IMR-90 (cell line): ENCODE results near the gene TENM4. TPM values are rescaled to one million over a fixed set of nuclear protein-coding genes. Genes with fewer than 3 reads are reported as not detected.

Experiments
- ATAC-seq: fragments of 200-7000 bp; cut with Tn5 transposase; 2 replicates; pipeline ENCODE4 v1.9.1; 2020; ENCODE audit warnings: low read depth, mild to moderate bottlenecking, moderate library complexity
- BruUV-seq: library from RNA; stranded (reverse); fragments of 400-500 nt; replicated peaks from 2 replicates; lab custom pipeline; 2021; lab: Mats Ljungman, UMichigan
- CTCF ChIA-PET: fragments of 300-600 bp; formaldehyde crosslinking; extraction: SDS; loops from one replicate; lab custom pipeline; 2021; ENCODE audit warnings: antibody characterized with exemption; lab: Yijun Ruan, JAX
- POLR2A ChIA-PET: fragments of 300-600 bp; sonication (Branson Sonifier 250); formaldehyde crosslinking; loops from one replicate; lab custom pipeline; 2022; ENCODE audit warnings: antibody characterized with exemption; ENCODE audit not compliant: unreplicated experiment; lab: Charles Lee
- DNase-seq: peaks from one replicate; pipeline ENCODE4 v3.0.0; 2013
- H2AFZ ChIP-seq: replicated peaks from 2 replicates; pipeline ENCODE3; 2013; ENCODE audit warnings: low read length, mild to moderate bottlenecking; ENCODE audit not compliant: poor library complexity
- H2AK5ac ChIP-seq: 2 replicates; pipeline ENCODE4 v1.6.1; 2013; ENCODE audit warnings: low read depth, low read length, inconsistent platforms
- H2AK9ac ChIP-seq: replicated peaks from 2 replicates; pipeline ENCODE3; 2013; ENCODE audit warnings: mild to moderate bottlenecking, low read depth, low read length, moderate library complexity; ENCODE audit not compliant: poor library complexity
- H2BK120ac ChIP-seq: 2 replicates; pipeline ENCODE4 v1.6.1; 2013; ENCODE audit warnings: low read depth, low read length, inconsistent platforms
- H2BK15ac ChIP-seq: 3 replicates; pipeline ENCODE4 v1.6.1; 2013; ENCODE audit warnings: low read depth, low read length, inconsistent platforms
- H2BK20ac ChIP-seq: 2 replicates; pipeline ENCODE4 v1.6.1; 2013; ENCODE audit warnings: low read depth, mild to moderate bottlenecking, inconsistent platforms, low read length, moderate library complexity
- H2BK5ac ChIP-seq: 2 replicates; pipeline ENCODE4 v1.6.1; 2013; ENCODE audit warnings: mild to moderate bottlenecking, low read depth, low read length, inconsistent platforms; ENCODE audit not compliant: poor library complexity, severe bottlenecking
- H3K14ac ChIP-seq: replicated peaks from 2 replicates; pipeline ENCODE4 v1.6.1; 2013; ENCODE audit warnings: low read depth, low read length, inconsistent platforms
- H3K18ac ChIP-seq: 2 replicates; pipeline ENCODE4 v1.6.1; 2013; ENCODE audit warnings: low read depth, low read length, control low read depth
- H3K23ac ChIP-seq: 2 replicates; pipeline ENCODE4 v1.6.1; 2013; ENCODE audit warnings: low read depth, low read length, inconsistent platforms
- H3K27ac ChIP-seq: 2 replicates; pipeline ENCODE4 v1.5.1; 2013; ENCODE audit warnings: mild to moderate bottlenecking, control low read depth, low read length; ENCODE audit not compliant: insufficient read depth
- H3K27me3 ChIP-seq: 2 replicates; pipeline ENCODE4 v1.6.1; 2013; ENCODE audit warnings: low read length; ENCODE audit not compliant: control insufficient read depth, insufficient read depth
- H3K36me3 ChIP-seq: 2 replicates; pipeline ENCODE4 v1.6.1; 2013; ENCODE audit warnings: low read length, mixed read lengths; ENCODE audit not compliant: control insufficient read depth, insufficient read depth
- H3K4ac ChIP-seq: 2 replicates; pipeline ENCODE4 v1.6.1; 2013; ENCODE audit warnings: low read depth, low read length, inconsistent platforms
- H3K4me1 ChIP-seq: 2 replicates; pipeline ENCODE4 v1.6.1; 2013; ENCODE audit warnings: low read length, mixed read lengths; ENCODE audit not compliant: control insufficient read depth, insufficient read depth
- H3K4me2 ChIP-seq: 2 replicates; pipeline ENCODE4 v1.6.1; 2013; ENCODE audit warnings: low read depth, mild to moderate bottlenecking, control low read depth, low read length, moderate library complexity
- H3K4me3 ChIP-seq: 2 replicates; pipeline ENCODE4 v1.5.1; 2013; ENCODE audit warnings: low read depth, mild to moderate bottlenecking, control low read depth, low read length, moderate library complexity; ENCODE audit not compliant: insufficient read depth
- H3K56ac ChIP-seq: 2 replicates; pipeline ENCODE4 v1.6.1; 2013; ENCODE audit warnings: low read length, inconsistent platforms; ENCODE audit not compliant: insufficient read depth; ENCODE audit errors: extremely low read depth
- H3K79me1 ChIP-seq, 2 experiments: 2 replicates each; pipeline ENCODE4 v1.6.1; 2013; ENCODE audit warnings: low read length in 2 of 2, inconsistent platforms in 1 of 2, low read depth in 1 of 2
- H3K9ac ChIP-seq: 2 replicates; pipeline ENCODE4 v1.6.1; 2013; ENCODE audit warnings: low read depth, low read length, control low read depth
- H3K9me1 ChIP-seq: 2 replicates; pipeline ENCODE4 v1.6.1; 2013; ENCODE audit warnings: low read length, inconsistent platforms; ENCODE audit not compliant: insufficient read depth
- H3K9me3 ChIP-seq: 2 replicates; pipeline ENCODE4 v1.6.1; 2013; ENCODE audit warnings: low read length; ENCODE audit not compliant: control insufficient read depth, insufficient read depth
- H4K20me1 ChIP-seq: 2 replicates; pipeline ENCODE4 v1.6.1; 2013; ENCODE audit warnings: low read length, inconsistent platforms; ENCODE audit not compliant: insufficient read depth
- H4K5ac ChIP-seq: 2 replicates; pipeline ENCODE4 v1.6.1; 2013; ENCODE audit warnings: mild to moderate bottlenecking, low read depth, low read length, control low read depth
- H4K8ac ChIP-seq, 2 experiments: 2 replicates each; pipeline ENCODE4 v1.6.1; 2013; ENCODE audit warnings: low read depth in 2 of 2, low read length in 2 of 2, control low read depth in 1 of 2, inconsistent platforms in 1 of 2
- H4K91ac ChIP-seq: 2 replicates; pipeline ENCODE4 v1.6.1; 2013; ENCODE audit warnings: low read depth, low read length, inconsistent platforms; ENCODE audit not compliant: insufficient read depth
- BHLHE40 ChIP-seq: fragments of 150-350 bp; IDR thresholded peaks from 2 replicates; pipeline ENCODE4 v1.6.1; 2016; ENCODE audit warnings: mild to moderate bottlenecking, low read depth, low read length
- CEBPB ChIP-seq: IDR thresholded peaks from 2 replicates; pipeline ENCODE4 v1.6.1; 2012; ENCODE audit warnings: low read depth, low read length, improper control_type of control experiment
- CHD1 ChIP-seq: IDR thresholded peaks from 2 replicates; pipeline ENCODE4 v1.6.1; 2012; ENCODE audit warnings: low read depth, low read length, improper control_type of control experiment
- CTCF ChIP-seq: conservative IDR thresholded peaks from 2 replicates; pipeline ENCODE4 v1.5.1; 2012; ENCODE audit warnings: mild to moderate bottlenecking, low read depth, low read length, improper control_type of control experiment
- ELK1 ChIP-seq: fragments of 150-350 bp; IDR thresholded peaks from 2 replicates; pipeline ENCODE4 v1.6.1; 2016; ENCODE audit warnings: low read depth, mild to moderate bottlenecking, low read length, moderate library complexity, borderline replicate concordance
- FOS ChIP-seq: fragments of 150-350 bp; IDR thresholded peaks from 2 replicates; pipeline ENCODE4 v1.6.1; 2016; ENCODE audit warnings: low read depth, low read length
- MAFK ChIP-seq: IDR thresholded peaks from 2 replicates; pipeline ENCODE4 v1.6.1; 2012; ENCODE audit warnings: low read depth, low read length, improper control_type of control experiment
- MAZ ChIP-seq: IDR thresholded peaks from 2 replicates; pipeline ENCODE4 v1.6.1; 2012; ENCODE audit warnings: low read depth, mild to moderate bottlenecking, low read length, improper control_type of control experiment, moderate library complexity, borderline replicate concordance
- MXI1 ChIP-seq: IDR thresholded peaks from 2 replicates; pipeline ENCODE4 v1.6.1; 2012; ENCODE audit warnings: low read depth, mild to moderate bottlenecking, low read length, moderate library complexity, borderline replicate concordance
- NFE2L2 ChIP-seq: fragments of 150-350 bp; IDR thresholded peaks from 2 replicates; pipeline ENCODE4 v1.6.1; 2016; ENCODE audit warnings: low read depth, mild to moderate bottlenecking, low read length
- POLR2A ChIP-seq: IDR thresholded peaks from 2 replicates; pipeline ENCODE4 v1.6.1; 2012; ENCODE audit warnings: mild to moderate bottlenecking, low read depth, low read length
- RAD21 ChIP-seq: IDR thresholded peaks from 2 replicates; pipeline ENCODE4 v1.6.1; 2012; ENCODE audit warnings: low read length, improper control_type of control experiment
- RCOR1 ChIP-seq: IDR thresholded peaks from 2 replicates; pipeline ENCODE4 v1.6.1; 2012; ENCODE audit warnings: mild to moderate bottlenecking, low read length, improper control_type of control experiment; ENCODE audit not compliant: insufficient replicate concordance
- RFX5 ChIP-seq: IDR thresholded peaks from 2 replicates; pipeline ENCODE4 v1.8.0; 2012; ENCODE audit warnings: low read depth, mild to moderate bottlenecking, low read length, moderate library complexity
- SMC3 ChIP-seq: fragments of 150-350 bp; IDR thresholded peaks from 2 replicates; pipeline ENCODE4 v1.6.1; 2016; ENCODE audit warnings: low read depth, mild to moderate bottlenecking, antibody characterized with exemption, low read length, moderate library complexity
- USF2 ChIP-seq: fragments of 150-350 bp; IDR thresholded peaks from 2 replicates; pipeline ENCODE4 v1.6.1; 2017; ENCODE audit warnings: mild to moderate bottlenecking, antibody characterized with exemption, low read length, low read depth
- WGBS, 2 experiments: methylation state at CpG; one replicate each; pipeline versions ENCODE4 v1.1.5 to v1.1.7; 2013; ENCODE audit warnings: missing lambda C conversion rate in 2 of 2; ENCODE audit not compliant: insufficient read length in 1 of 2; ENCODE audit errors: extremely low coverage in 2 of 2; 5-methylcytosine and 5-hydroxymethylcytosine counted together
- dilution Hi-C: fragments of 300-500 bp; cut with HindIII; formaldehyde crosslinking; loops from one replicate; pipeline ENCODE4 v1.14.3; 2018; ENCODE audit warnings: low sequenced_read_pairs; ENCODE audit not compliant: unreplicated experiment
- in situ Hi-C: fragments of 300-500 bp; cut with MboI; formaldehyde crosslinking; loops from 3 replicates; pipeline ENCODE4 v1.14.3; 2019; ENCODE audit warnings: low sequenced_read_pairs, inconsistent platforms, mixed read lengths
- intact Hi-C: fragments of 100-400 bp; cut with micrococcal nuclease; formaldehyde crosslinking; loops from 2 replicates; pipeline ENCODE4 v1.10.0; 2022
- polyA plus RNA-seq, 3 experiments: library from polyadenylated mRNA; depleted of rRNA; stranded (reverse); fragments of >200 nt; gene quantifications; 2 replicates each; pipeline ENCODE4 v1.2.3, GENCODE V29; 2012; ENCODE audit warnings: low replicate concordance in 1 of 3
- total RNA-seq: library from RNA; depleted of rRNA; stranded (reverse); fragments of >200 nt; gene quantifications from 2 replicates; pipeline ENCODE4 v1.2.3, GENCODE V29; 2012

The TENM4 gene
- total and polyA plus RNA-seq, 2 of the 4 experiments (the other 2 are of a cell fraction): 7.4 to 9.0 TPM

- no TSS peak for BruUV-seq
- no peak overlapping the region for H3K4ac ChIP-seq
These were observed 105.1 kb downstream of the TENM4 start for GRCh38 chr11:79335681-79336080.

More at GRCh38 chr11:79335681-79336080, 105.1 kb downstream of the TENM4 start:
- Histone ChIP-seq H3K4me2 (no peak overlapping the region), H3K9me3 (no peaks in the 10 kb centered on the region), H2AFZ (no peak overlapping the region), H2AK9ac (no peak overlapping the region), H3K14ac (no peak overlapping the region), H3K23ac (no peak overlapping the region), H3K9me1 (no peaks in the 10 kb centered on the region), H2BK20ac (no peak overlapping the region), H3K27me3 (no peaks in the 10 kb centered on the region), H3K56ac (no peak overlapping the region), H3K18ac (no peak overlapping the region), H3K36me3 (no peaks in the 10 kb centered on the region), H3K9ac (no peak overlapping the region), H2BK5ac (no peak overlapping the region), H3K4me1 (no peaks in the 10 kb centered on the region; the same call in 1 of the 2 replicates), H3K4me3 (no peak overlapping the region), H4K8ac (no peak overlapping the region), H3K27ac (no peak overlapping the region), H4K91ac (no peak overlapping the region), H3K79me1 (no peaks in the 10 kb centered on the region), H2AK5ac (no peak overlapping the region), H2BK15ac (no peak overlapping the region), H4K5ac (no peak overlapping the region; the same call in 1 of the 2 replicates), H2BK120ac (no peak overlapping the region), H4K20me1 (no peaks in the 10 kb centered on the region; the same call in 1 of the 2 replicates)
- no CpG with 5 or more reads among the region's 3 CpGs for WGBS, 2 experiments
- CTCF ChIA-PET: no interaction called here
- no peak for DNase-seq
- in situ Hi-C loops: no loop called here
- dilution Hi-C loops: no loop called here
- ATAC-seq: no peak
- POLR2A ChIA-PET: no interaction called here
- TF ChIP-seq USF2 (no peak), BHLHE40 (no peak), MAFK (no peak), NFE2L2 (no peak), CHD1 (no peak), MAZ (no peak), RAD21 (no peak), RCOR1 (no peak), CEBPB (no peak), MXI1 (no peak), CTCF (no peak), SMC3 (no peak), FOS (no peak), POLR2A (no peak), ELK1 (no peak), RFX5 (no peak)
- intact Hi-C loops: no loop called here
